HG03095 (cell line): ENCODE measurements around the gene NPY4R2.
"Not testable (repeated sequence)": the region's sequence is repeated elsewhere in the genome, so short reads cannot be mapped to it uniquely, and the experiment has no call there.

Source experiments
- ATAC-seq: cut with Tn5 transposase; IDR thresholded peaks from one replicate; pipeline ENCODE4 v1.9.1; 2021; ENCODE audit warnings: moderate library complexity; ENCODE audit not compliant: unreplicated experiment

Gene NPY4R2

GRCh38 chr10:47928225-47928624 lies 9.8 kb downstream of the NPY4R2 start:
- not testable (repeated sequence) for ATAC-seq

GRCh38 chr10:47932824-47933223 lies 14.4 kb downstream of the NPY4R2 start:
- not testable (repeated sequence) for ATAC-seq

- not testable (repeated sequence) for ATAC-seq
Observed at GRCh38 chr10:47933462-47933861, 15.0 kb downstream of the NPY4R2 start.

- ATAC-seq = not testable (repeated sequence)
Observed at GRCh38 chr10:47936772-47937228, 18.3 kb downstream of the NPY4R2 start.

GRCh38 chr10:47937634-47938033 lies 19.2 kb downstream of the NPY4R2 start:
- not testable (repeated sequence) for ATAC-seq

GRCh38 chr10:47940821-47941220 lies 22.4 kb downstream of the NPY4R2 start:
- ATAC-seq = not testable (repeated sequence)

- not testable (repeated sequence) for ATAC-seq
Observed at GRCh38 chr10:47941379-47941778, 22.9 kb downstream of the NPY4R2 start.

GRCh38 chr10:47942351-47943019 lies 24.0 kb downstream of the NPY4R2 start:
- ATAC-seq = not testable (repeated sequence)

- not testable (repeated sequence) for ATAC-seq
Observed at GRCh38 chr10:47943328-47943727, 24.9 kb downstream of the NPY4R2 start.

GRCh38 chr10:47947424-47947823 lies 29.0 kb downstream of the NPY4R2 start:
- not testable (repeated sequence) for ATAC-seq

- ATAC-seq = not testable (repeated sequence)
Observed at GRCh38 chr10:47957158-47957557, 38.7 kb downstream of the NPY4R2 start.

- not testable (repeated sequence) for ATAC-seq
Observed at GRCh38 chr10:47959677-47960076, 41.2 kb downstream of the NPY4R2 start.

- not testable (repeated sequence) for ATAC-seq
Observed at GRCh38 chr10:47960699-47961098, 42.2 kb downstream of the NPY4R2 start.

- not testable (repeated sequence) for ATAC-seq
Observed at GRCh38 chr10:47962785-47963184, 44.3 kb downstream of the NPY4R2 start.

GRCh38 chr10:47964280-47965063 lies 46.0 kb downstream of the NPY4R2 start:
- ATAC-seq = not testable (repeated sequence)

- ATAC-seq = peak; percentile 96
Observed at GRCh38 chr10:47968988-47969387, 50.5 kb downstream of the NPY4R2 start.

GRCh38 chr10:47970047-47970446 lies 51.6 kb downstream of the NPY4R2 start:
- not testable (repeated sequence) for ATAC-seq

- ATAC-seq = not testable (repeated sequence)
Observed at GRCh38 chr10:47971598-47971997, 53.1 kb downstream of the NPY4R2 start.

GRCh38 chr10:47972077-47972476 lies 53.6 kb downstream of the NPY4R2 start:
- ATAC-seq = not testable (repeated sequence)
